ENCODE measurements around the gene PRSS22.

PRSS22 gene

GRCh38 chr16:2829501-2830354 is 28.2 kb downstream of the PRSS22 start, which contains the start of gene ZG16B:
TSS of gene ZG16B (plus strand) at chr16:2830303. CDS start at chr16:2830442, 139 bp downstream.
- DNase-seq (ENCODE audit: low read depth), result no peak

- DNase-seq (ENCODE audit: low read depth), result no peak
These were observed 29.0 kb downstream of the PRSS22 start for GRCh38 chr16:2828876-2829430.

GRCh38 chr16:2828521-2828840 is 29.5 kb downstream of the PRSS22 start:
- no peak for DNase-seq (ENCODE audit: low read depth)

- DNase-seq (ENCODE audit: low read depth), result no peak
These were observed 30.0 kb downstream of the PRSS22 start for GRCh38 chr16:2827831-2828520.

- no peak for DNase-seq (ENCODE audit: low read depth)
These were observed 30.6 kb downstream of the PRSS22 start for GRCh38 chr16:2827374-2827791.

GRCh38 chr16:2826591-2827373 is 31.2 kb downstream of the PRSS22 start:
- DNase-seq (ENCODE audit: low read depth), result no peak

- no peak for DNase-seq (ENCODE audit: low read depth)
These were observed 32.1 kb downstream of the PRSS22 start for GRCh38 chr16:2825906-2826305.

- DNase-seq (ENCODE audit: low read depth), result no peak
These were observed 32.8 kb downstream of the PRSS22 start for GRCh38 chr16:2825049-2825742.

GRCh38 chr16:2824626-2825025 is 33.3 kb downstream of the PRSS22 start:
- no peak for DNase-seq (ENCODE audit: low read depth)

- DNase-seq (ENCODE audit: low read depth), result no peak
These were observed 35.5 kb downstream of the PRSS22 start for GRCh38 chr16:2822496-2822895.

- DNase-seq (ENCODE audit: low read depth), result no peak
These were observed 35.8 kb downstream of the PRSS22 start for GRCh38 chr16:2822158-2822495.

- DNase-seq (ENCODE audit: low read depth), result no peak
These were observed 36.3 kb downstream of the PRSS22 start for GRCh38 chr16:2821487-2822157.

GRCh38 chr16:2820836-2821486 is 37.0 kb downstream of the PRSS22 start:
- DNase-seq (ENCODE audit: low read depth), result no peak

- DNase-seq (ENCODE audit: low read depth), result no peak
These were observed 37.8 kb downstream of the PRSS22 start for GRCh38 chr16:2819939-2820835.

- DNase-seq (ENCODE audit: low read depth), result no peak
These were observed 38.6 kb downstream of the PRSS22 start for GRCh38 chr16:2819179-2819938.

GRCh38 chr16:2818272-2818876 is 39.6 kb downstream of the PRSS22 start:
- no peak for DNase-seq (ENCODE audit: low read depth)

- no peak for DNase-seq (ENCODE audit: low read depth)
These were observed 40.4 kb downstream of the PRSS22 start for GRCh38 chr16:2817340-2818271.
